Measurements from ENCODE around the gene SPINK4. TPM values are rescaled to one million over a fixed set of nuclear protein-coding genes. Genes with fewer than 3 reads are reported as not detected.

The SPINK4 gene, protein sequence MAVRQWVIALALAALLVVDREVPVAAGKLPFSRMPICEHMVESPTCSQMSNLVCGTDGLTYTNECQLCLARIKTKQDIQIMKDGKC
- total RNA-seq (not detected), polyA plus RNA-seq (under 1 TPM in 1 of 3 donors, not detected in 2; 0.67 TPM)
- long read RNA-seq, donor 1, partial matches to known transcripts: 0 of 1 reads
- long read RNA-seq, donor 1, other reads (novel, unspliced or antisense): 0 of 1 reads
- long read RNA-seq, donor 2, partial matches to known transcripts: 0 of 1 reads
- long read RNA-seq, donor 2, other reads (novel, unspliced or antisense): 0 of 1 reads

DNA sequence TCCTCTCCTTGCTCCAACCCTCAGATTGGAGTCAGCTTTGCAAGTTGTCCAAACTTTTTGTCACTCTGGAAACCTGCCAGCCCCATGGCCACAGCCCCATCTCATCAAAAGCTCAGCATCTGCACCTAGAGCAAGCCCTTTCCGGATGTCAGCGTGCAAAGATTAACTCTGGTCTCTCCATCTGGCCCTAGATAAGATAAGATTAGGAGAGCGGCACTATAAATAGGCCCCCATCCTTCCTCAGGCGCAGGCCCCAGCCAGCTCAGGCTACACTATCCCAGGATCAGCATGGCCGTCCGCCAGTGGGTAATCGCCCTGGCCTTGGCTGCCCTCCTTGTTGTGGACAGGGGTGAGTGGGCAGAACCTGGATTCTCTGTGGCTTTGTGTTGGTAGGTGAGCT is at the start of gene SPINK4:
Gene SPINK4 (plus strand): TSS at position 247 of the 400 bp plus-strand sequence. CDS start 42 bp downstream, at position 289.
- no peaks in the 10 kb centered on the region for H3K36me3 ChIP-seq
- no peak within 1 kb of the TSS for H3K4me3 ChIP-seq
- TF ChIP-seq POLR2A (IDR thresholded peaks at IDR 0.05): no peak
- peak; percentile 63 to 77 (median 66) for TF ChIP-seq POLR2AphosphoS5 (IDR thresholded peaks at IDR 0.05)
- H3K9me3 ChIP-seq: no peaks in the 10 kb centered on the region
- peaks cover 0 to 17% (median 7%) of the 10 kb centered on the region in 6 donors for H3K4me1 ChIP-seq
- no peaks in the 10 kb centered on the region for H3K27me3 ChIP-seq (replicated peaks in 1 of 7)
- DNase-seq: peak; percentile 81
- 39 to 47% (median 42%) methylated on average over 7 of the region's 7 CpGs for WGBS, 5 donors
- H3K27ac ChIP-seq: peak within 1 kb of the TSS in 3 of 8 donors; percentile 15 to 37 (median 25)
- intact Hi-C loops (cut with DNase I; ENCODE audit: low total_unique reads): no loop called here

DNA sequence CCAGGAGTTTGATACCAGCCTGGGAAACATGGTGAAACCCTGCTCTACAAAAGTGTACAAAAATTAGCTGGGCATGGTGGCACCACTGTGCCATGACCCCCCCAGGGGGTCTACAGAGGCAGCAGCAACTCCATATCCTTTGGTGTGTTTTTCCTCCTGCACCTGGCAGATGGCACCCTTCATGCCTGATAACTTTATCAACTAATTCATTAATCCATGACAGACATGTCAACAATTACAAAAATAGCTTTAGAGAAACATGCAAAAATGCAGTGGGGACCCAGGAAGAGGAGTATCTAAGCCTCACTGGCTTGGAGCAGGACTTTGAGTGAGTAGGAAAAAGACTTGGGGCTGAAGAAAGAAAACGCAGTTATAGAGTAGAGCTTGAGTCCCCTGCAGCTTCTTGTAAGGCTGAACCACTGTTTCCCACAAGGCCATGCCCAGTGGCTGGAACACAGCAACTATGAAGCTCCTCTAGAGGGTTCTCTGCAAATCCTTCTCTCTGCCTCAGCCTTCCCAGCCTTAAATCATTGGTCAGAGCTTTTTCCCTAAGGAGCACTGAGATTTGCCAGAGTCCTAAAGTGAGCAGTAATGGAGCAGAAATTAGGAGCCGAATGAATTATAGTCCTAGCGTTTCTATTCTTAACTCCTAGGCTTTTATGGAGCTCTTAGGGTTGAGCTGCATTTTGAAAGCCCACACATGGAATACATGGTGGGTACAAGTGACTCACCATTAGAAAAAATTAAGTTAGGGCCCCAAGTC is 47.3 kb upstream of the SPINK4 start:
- DNase-seq: no peak
- H3K27ac ChIP-seq: no peak overlapping the region
- no peaks in the 10 kb centered on the region for H3K27me3 ChIP-seq (replicated peaks in 1 of 7)
- H3K4me1 ChIP-seq: no peaks in the 10 kb centered on the region
- no peaks in the 10 kb centered on the region for H3K9me3 ChIP-seq
- no peak overlapping the region for H3K4me3 ChIP-seq
- no peak for TF ChIP-seq POLR2AphosphoS5 (IDR thresholded peaks at IDR 0.05)
- TF ChIP-seq, protein P1, sequence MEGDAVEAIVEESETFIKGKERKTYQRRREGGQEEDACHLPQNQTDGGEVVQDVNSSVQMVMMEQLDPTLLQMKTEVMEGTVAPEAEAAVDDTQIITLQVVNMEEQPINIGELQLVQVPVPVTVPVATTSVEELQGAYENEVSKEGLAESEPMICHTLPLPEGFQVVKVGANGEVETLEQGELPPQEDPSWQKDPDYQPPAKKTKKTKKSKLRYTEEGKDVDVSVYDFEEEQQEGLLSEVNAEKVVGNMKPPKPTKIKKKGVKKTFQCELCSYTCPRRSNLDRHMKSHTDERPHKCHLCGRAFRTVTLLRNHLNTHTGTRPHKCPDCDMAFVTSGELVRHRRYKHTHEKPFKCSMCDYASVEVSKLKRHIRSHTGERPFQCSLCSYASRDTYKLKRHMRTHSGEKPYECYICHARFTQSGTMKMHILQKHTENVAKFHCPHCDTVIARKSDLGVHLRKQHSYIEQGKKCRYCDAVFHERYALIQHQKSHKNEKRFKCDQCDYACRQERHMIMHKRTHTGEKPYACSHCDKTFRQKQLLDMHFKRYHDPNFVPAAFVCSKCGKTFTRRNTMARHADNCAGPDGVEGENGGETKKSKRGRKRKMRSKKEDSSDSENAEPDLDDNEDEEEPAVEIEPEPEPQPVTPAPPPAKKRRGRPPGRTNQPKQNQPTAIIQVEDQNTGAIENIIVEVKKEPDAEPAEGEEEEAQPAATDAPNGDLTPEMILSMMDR (IDR thresholded peaks at IDR 0.05 in 8 of 11, conservative IDR thresholded peaks at IDR 0.05 in 3 of 11): no peak
- intact Hi-C loops (cut with DNase I; ENCODE audit: low total_unique reads): no loop called here
- H3K36me3 ChIP-seq: no peaks in the 10 kb centered on the region
- WGBS, 5 donors: 71 to 93% (median 89%) methylated on average over 3 of the region's 3 CpGs

DNA sequence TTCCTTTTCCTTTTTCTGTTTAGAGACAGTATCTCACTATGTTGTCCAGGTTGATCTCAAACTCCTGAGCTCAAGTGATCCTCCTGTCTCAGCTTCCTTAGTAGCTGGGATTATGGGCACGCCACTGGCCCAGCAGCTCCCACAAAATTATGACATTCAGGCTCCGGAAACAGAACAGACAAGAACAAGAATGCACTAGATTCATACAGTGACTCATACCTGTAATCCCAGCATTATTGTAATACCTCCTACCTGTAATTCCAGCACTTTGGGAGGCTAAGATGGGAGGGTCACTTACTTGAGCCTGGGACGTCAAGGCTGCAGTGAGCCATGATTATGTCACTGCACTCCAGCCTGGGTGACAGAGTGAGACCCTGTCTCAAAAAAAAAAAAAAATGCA is 46.1 kb upstream of the SPINK4 start:
- DNase-seq: no peak
- intact Hi-C loops (cut with DNase I; ENCODE audit: low total_unique reads): no loop called here
- Histone ChIP-seq H3K27ac (no peak overlapping the region), H3K9me3 (no peaks in the 10 kb centered on the region), H3K4me1 (no peaks in the 10 kb centered on the region), H3K4me3 (no peak overlapping the region), H3K36me3 (no peaks in the 10 kb centered on the region), H3K27me3 (replicated peaks in 1 of 7) (no peaks in the 10 kb centered on the region)
- no peak for TF ChIP-seq POLR2A (IDR thresholded peaks at IDR 0.05)
- TF ChIP-seq POLR2AphosphoS5 (IDR thresholded peaks at IDR 0.05): no peak
- TF ChIP-seq, protein P1 (IDR thresholded peaks at IDR 0.05 in 8 of 11, conservative IDR thresholded peaks at IDR 0.05 in 3 of 11): no peak
- WGBS, 5 donors: 64 to 96% (median 91%) methylated on average over 3 of the region's 3 CpGs

DNA sequence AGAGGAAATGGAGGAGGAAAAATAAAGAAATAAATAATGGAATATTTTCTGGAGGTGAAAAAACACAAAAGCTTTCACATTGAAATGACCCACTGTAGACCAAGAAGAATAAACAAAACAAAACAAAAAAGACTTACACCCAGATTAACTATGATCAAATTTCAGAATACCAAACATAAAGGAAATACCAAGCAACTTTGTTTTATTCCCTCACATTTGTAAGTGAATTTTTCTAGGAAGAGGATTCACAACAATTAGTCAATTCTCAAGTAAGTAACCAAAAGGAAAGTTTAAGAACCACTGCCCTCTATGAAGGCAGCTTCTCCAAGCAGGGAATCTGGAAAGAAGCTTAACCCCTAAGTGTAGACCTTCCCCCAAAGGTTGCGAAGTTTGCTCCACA is 43.2 kb upstream of the SPINK4 start:
- intact Hi-C loops (cut with DNase I; ENCODE audit: low total_unique reads): no loop called here
- Histone ChIP-seq H3K27me3 (replicated peaks in 1 of 7) (no peaks in the 10 kb centered on the region), H3K9me3 (no peaks in the 10 kb centered on the region), H3K36me3 (no peaks in the 10 kb centered on the region), H3K4me3 (no peak overlapping the region), H3K4me1 (no peaks in the 10 kb centered on the region), H3K27ac (no peak overlapping the region)
- DNase-seq: no peak
- WGBS, 5 donors: 93 to 100% (median 98%) methylated on average over 1 of the region's 1 CpG
- TF ChIP-seq, protein P1 (IDR thresholded peaks at IDR 0.05 in 8 of 11, conservative IDR thresholded peaks at IDR 0.05 in 3 of 11): no peak
- no peak for TF ChIP-seq POLR2AphosphoS5 (IDR thresholded peaks at IDR 0.05)
- no peak for TF ChIP-seq POLR2A (IDR thresholded peaks at IDR 0.05)
